Lower lobe of right lung (tissue), 2 donors: ENCODE results near the gene PRUNE2. TPM values are rescaled to one million over a fixed set of nuclear protein-coding genes. Genes with fewer than 3 reads are reported as not detected.
A peak's percentile ranks its signal among the peaks of the same experiment; 100 is the strongest.

Experiments used
- ATAC-seq, 2 donors: fragments of 200-7000 bp; cut with Tn5 transposase; one replicate each; pipeline ENCODE4 v1.9.1; 2020 to 2022; ENCODE audit warnings: mild to moderate bottlenecking in 2 of 2, moderate library complexity in 2 of 2
- DNase-seq: peaks from one replicate; pipeline ENCODE4 v3.0.0-alpha.2; 2020
- H3K27ac ChIP-seq: fragments of 200-600 bp; one replicate; pipeline ENCODE4 v1.8.0; 2022
- H3K27me3 ChIP-seq: fragments of 200-600 bp; one replicate; pipeline ENCODE4 v1.8.0; 2022; ENCODE audit warnings: low read depth
- H3K36me3 ChIP-seq: fragments of 200-600 bp; one replicate; pipeline ENCODE4 v1.8.0; 2022; ENCODE audit warnings: mild to moderate bottlenecking
- H3K4me1 ChIP-seq: fragments of 200-600 bp; one replicate; pipeline ENCODE4 v1.8.0; 2022
- H3K4me3 ChIP-seq: fragments of 200-600 bp; one replicate; pipeline ENCODE4 v1.8.0; 2022; ENCODE audit warnings: mild to moderate bottlenecking
- H3K9me3 ChIP-seq: fragments of 200-600 bp; one replicate; pipeline ENCODE4 v1.8.0; 2022
- CTCF ChIP-seq: fragments of 200-600 bp; IDR thresholded peaks from one replicate; pipeline ENCODE4 v1.8.0; 2022; ENCODE audit warnings: antibody characterized with exemption, mild to moderate bottlenecking
- intact Hi-C: fragments of 100-400 bp; cut with DNase I; formaldehyde crosslinking; loops from one replicate; pipeline ENCODE4 v1.11.0; 2022
- total RNA-seq: library from RNA; stranded (reverse); fragmentation: NEBNext Ultra II Directional; extraction: Animal tissue kit (Norgen Biotek cat#: 25700); gene quantifications from one replicate; pipeline ENCODE4 v1.2.1, GENCODE V29; 2021
- donor health status: DM: no; HTN: yes; CAD: no; lungs with severe emphysema.

The PRUNE2 gene
- total RNA-seq, 1 donor from 2014 or later = 13.6 TPM

GRCh38 chr9:76665458-76665857 lies 240.5 kb downstream of the PRUNE2 start:
- H3K27ac ChIP-seq = no peak overlapping the region
- H3K27me3 ChIP-seq = no peaks in the 10 kb centered on the region
- no peaks in the 10 kb centered on the region for H3K36me3 ChIP-seq
- ATAC-seq (no peak), DNase-seq (no peak)
- no peak overlapping the region for H3K4me3 ChIP-seq
- no peaks in the 10 kb centered on the region for H3K9me3 ChIP-seq
- intact Hi-C loops = no loop called here
- TF ChIP-seq CTCF = no peak
- H3K4me1 ChIP-seq = no peaks in the 10 kb centered on the region

- no peaks in the 10 kb centered on the region for H3K27me3 ChIP-seq
- intact Hi-C loops = no loop called here
- ATAC-seq = no peak
- no peak overlapping the region for H3K4me3 ChIP-seq
- no peaks in the 10 kb centered on the region for H3K4me1 ChIP-seq
- TF ChIP-seq CTCF = no peak
- no peaks in the 10 kb centered on the region for H3K9me3 ChIP-seq
- no peak for DNase-seq
- no peak overlapping the region for H3K27ac ChIP-seq
- H3K36me3 ChIP-seq = no peaks in the 10 kb centered on the region
Observed at GRCh38 chr9:76664120-76664519, 241.8 kb downstream of the PRUNE2 start.

- no peak overlapping the region for H3K27ac ChIP-seq
- intact Hi-C loops = no loop called here
- H3K9me3 ChIP-seq = no peaks in the 10 kb centered on the region
- no peak for DNase-seq
- H3K4me1 ChIP-seq = no peaks in the 10 kb centered on the region
- ATAC-seq = no peak
- H3K36me3 ChIP-seq = no peaks in the 10 kb centered on the region
- no peaks in the 10 kb centered on the region for H3K27me3 ChIP-seq
- TF ChIP-seq CTCF = no peak
- no peak overlapping the region for H3K4me3 ChIP-seq
Observed at GRCh38 chr9:76662476-76663281, 243.2 kb downstream of the PRUNE2 start.

DNA sequence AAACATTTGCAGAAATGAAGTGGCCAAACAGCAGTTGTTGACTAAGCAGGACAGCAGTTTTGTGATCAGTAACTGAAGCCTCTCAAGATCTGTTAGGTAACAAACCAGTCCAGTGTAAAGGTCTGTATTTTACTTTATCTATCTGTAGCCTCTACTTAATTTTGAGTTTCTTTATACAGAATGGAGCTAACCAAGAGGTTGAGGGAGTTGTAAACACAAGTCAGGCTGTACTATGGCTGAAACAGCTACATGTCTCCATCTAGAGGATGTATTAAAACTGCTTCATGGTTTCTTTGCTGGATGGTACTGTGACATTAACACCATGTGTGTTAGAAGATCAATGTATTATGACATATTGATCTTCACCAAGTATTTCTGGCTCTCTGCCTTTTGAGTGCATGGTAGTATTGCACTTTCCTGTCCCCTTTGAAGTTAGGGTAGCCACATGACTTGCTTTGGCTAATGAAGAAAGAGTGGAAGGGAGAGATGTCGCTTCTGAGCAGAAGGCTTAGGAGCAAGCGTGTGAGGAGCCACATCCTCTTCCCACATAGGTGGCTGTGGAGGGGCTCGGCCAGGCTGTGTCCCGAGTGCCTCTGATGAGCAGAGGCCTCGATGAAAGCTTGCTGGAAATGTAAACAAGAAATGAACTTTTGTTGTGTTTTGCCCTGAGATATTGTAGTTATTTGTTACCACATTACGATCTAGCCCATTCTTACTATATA lies 247.2 kb downstream of the PRUNE2 start:
- Histone ChIP-seq H3K4me3 (no peak overlapping the region), H3K27me3 (no peaks in the 10 kb centered on the region), H3K27ac (no peak overlapping the region), H3K4me1 (peaks cover 18% of the 10 kb centered on the region), H3K36me3 (no peaks in the 10 kb centered on the region), H3K9me3 (no peaks in the 10 kb centered on the region)
- ATAC-seq = peak; percentile 82 to 83
- peak; percentile 66 for TF ChIP-seq CTCF
- intact Hi-C loops = no loop called here
- DNase-seq = no peak

- no peaks in the 10 kb centered on the region for H3K9me3 ChIP-seq
- no peak overlapping the region for H3K4me3 ChIP-seq
- H3K27ac ChIP-seq = no peak overlapping the region
- intact Hi-C loops = no loop called here
- TF ChIP-seq CTCF = no peak
- DNase-seq (no peak), ATAC-seq (no peak)
- H3K36me3 ChIP-seq = no peaks in the 10 kb centered on the region
- H3K4me1 ChIP-seq = peaks cover 32% of the 10 kb centered on the region
- H3K27me3 ChIP-seq = no peaks in the 10 kb centered on the region
Observed at GRCh38 chr9:76657265-76657664, 248.6 kb downstream of the PRUNE2 start.
